Esophagus squamous epithelium (tissue), 4 donors: Measurements from ENCODE around the gene PTPN20.

Experiments
- POLR2A ChIP-seq, 4 donors: fragments of 450-650 bp; IDR thresholded peaks; one replicate each; pipeline ENCODE4 v1.6.1; 2017; ENCODE audit warnings: antibody characterized with exemption in 4 of 4, mild to moderate bottlenecking in 4 of 4, moderate library complexity in 3 of 4
- TF ChIP-seq, protein P1 (sequence below), 6 experiments: fragments of 450-650 bp in 4 of 6; fragments of 200-600 bp in 2 of 6; sonication (generic) in 2 of 6; IDR thresholded peaks; one replicate each; pipeline ENCODE4 v1.5.1; 2016 to 2019; ENCODE audit warnings: antibody characterized with exemption in 6 of 6, mild to moderate bottlenecking in 4 of 6, moderate library complexity in 4 of 6

GRCh38 chr10:47016564-47016963 lies 105.3 kb downstream of the PTPN20 start:
- TF ChIP-seq, protein P1, sequence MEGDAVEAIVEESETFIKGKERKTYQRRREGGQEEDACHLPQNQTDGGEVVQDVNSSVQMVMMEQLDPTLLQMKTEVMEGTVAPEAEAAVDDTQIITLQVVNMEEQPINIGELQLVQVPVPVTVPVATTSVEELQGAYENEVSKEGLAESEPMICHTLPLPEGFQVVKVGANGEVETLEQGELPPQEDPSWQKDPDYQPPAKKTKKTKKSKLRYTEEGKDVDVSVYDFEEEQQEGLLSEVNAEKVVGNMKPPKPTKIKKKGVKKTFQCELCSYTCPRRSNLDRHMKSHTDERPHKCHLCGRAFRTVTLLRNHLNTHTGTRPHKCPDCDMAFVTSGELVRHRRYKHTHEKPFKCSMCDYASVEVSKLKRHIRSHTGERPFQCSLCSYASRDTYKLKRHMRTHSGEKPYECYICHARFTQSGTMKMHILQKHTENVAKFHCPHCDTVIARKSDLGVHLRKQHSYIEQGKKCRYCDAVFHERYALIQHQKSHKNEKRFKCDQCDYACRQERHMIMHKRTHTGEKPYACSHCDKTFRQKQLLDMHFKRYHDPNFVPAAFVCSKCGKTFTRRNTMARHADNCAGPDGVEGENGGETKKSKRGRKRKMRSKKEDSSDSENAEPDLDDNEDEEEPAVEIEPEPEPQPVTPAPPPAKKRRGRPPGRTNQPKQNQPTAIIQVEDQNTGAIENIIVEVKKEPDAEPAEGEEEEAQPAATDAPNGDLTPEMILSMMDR (IDR thresholded peaks at IDR 0.05), result no peak
- TF ChIP-seq POLR2A (IDR thresholded peaks at IDR 0.05), result no peak
